Right renal cortex interstitium (tissue), 3 donors: ENCODE measurements around the gene EPHA10. TPM values are rescaled to one million over a fixed set of nuclear protein-coding genes. Genes with fewer than 3 reads are reported as not detected.

Experiments
- DNase-seq, 3 donors: peaks; one replicate each; pipeline ENCODE4 v3.0.0-alpha.2; 2013; ENCODE audit warnings: low read depth in 3 of 3, low spot score in 2 of 3
- polyA plus RNA-seq, 3 donors: library from polyadenylated mRNA; unstranded; fragments of 120-200 nt; gene quantifications; one replicate each; pipeline ENCODE4 v1.2.1, GENCODE V29; 2013; ENCODE audit not compliant: insufficient read length in 3 of 3

The EPHA10 gene
- polyA plus RNA-seq, result under 1 TPM; 0.06 to 0.11 (median 0.08) TPM

- no peak for DNase-seq
These were observed at the start of gene EPHA10 for GRCh38 chr1:37764888-37765441. Gene EPHA10, minus strand, starts transcription at chr1:37765120. Its CDS starts 54 bp downstream, at chr1:37765066.

GRCh38 chr1:37814252-37814651, 49.3 kb upstream of the EPHA10 start:
- DNase-seq, result no peak

- no peak for DNase-seq
These were observed 48.7 kb upstream of the EPHA10 start for GRCh38 chr1:37813529-37814145.

GRCh38 chr1:37811027-37811655, 46.2 kb upstream of the EPHA10 start:
- peak in 1 of 3 donors; percentile 32 for DNase-seq

- DNase-seq, result no peak
These were observed 45.0 kb upstream of the EPHA10 start for GRCh38 chr1:37809942-37810341.

GRCh38 chr1:37808369-37809319, 43.7 kb upstream of the EPHA10 start:
- DNase-seq, result peak in 1 of 3 donors; percentile 5

GRCh38 chr1:37807555-37808368, 42.8 kb upstream of the EPHA10 start, which contains the start of the genes C1orf122 and YRDC:
Gene C1orf122, plus strand, starts transcription at chr1:37807790. Its CDS starts 615 bp downstream, at chr1:37808405.
Gene YRDC, minus strand, starts transcription at chr1:37808208. Its CDS starts 28 bp downstream, at chr1:37808180.
- DNase-seq, result peak in 2 of 3 donors; percentile 83 to 89

- DNase-seq, result no peak
These were observed 42.3 kb upstream of the EPHA10 start for GRCh38 chr1:37807220-37807554.

- DNase-seq, result no peak
These were observed 37.5 kb upstream of the EPHA10 start for GRCh38 chr1:37802439-37802838.

- no peak for DNase-seq
These were observed 32.9 kb upstream of the EPHA10 start for GRCh38 chr1:37797750-37798345.

GRCh38 chr1:37795340-37796125, 30.6 kb upstream of the EPHA10 start:
- DNase-seq, result peak in 1 of 3 donors; percentile 31

GRCh38 chr1:37794372-37795339, 29.7 kb upstream of the EPHA10 start:
- DNase-seq, result no peak

GRCh38 chr1:37793773-37794371, 29.0 kb upstream of the EPHA10 start, which contains the start of gene MANEAL:
Gene MANEAL, plus strand, starts transcription at chr1:37793847. Its CDS starts 336 bp downstream, at chr1:37794183.
- DNase-seq, result no peak

GRCh38 chr1:37792943-37793686, 28.2 kb upstream of the EPHA10 start:
- no peak for DNase-seq

GRCh38 chr1:37782491-37782890, 17.6 kb upstream of the EPHA10 start:
- DNase-seq, result no peak

- no peak for DNase-seq
These were observed 13.7 kb upstream of the EPHA10 start for GRCh38 chr1:37778654-37779053.
